GM10266 (cell line): ENCODE measurements around the gene MAPT.

Experiments
- DNase-seq: peaks from one replicate; pipeline ENCODE4 v3.0.0; 2012; ENCODE audit errors: extremely low spot score
- CTCF ChIP-seq: IDR thresholded peaks from 2 replicates; pipeline ENCODE4 v1.5.1; 2012; ENCODE audit warnings: mild to moderate bottlenecking, low read depth; ENCODE audit not compliant: control insufficient read depth, insufficient read depth; ENCODE audit errors: missing control alignments

Gene MAPT

GRCh38 chr17:46045639-46046038, 151.3 kb downstream of the MAPT start:
- no peak for TF ChIP-seq CTCF
- no peak for DNase-seq

- no peak for TF ChIP-seq CTCF
- DNase-seq, result no peak
These were observed 152.6 kb downstream of the MAPT start for GRCh38 chr17:46046957-46047356.

- no peak for DNase-seq
- TF ChIP-seq CTCF, result no peak
These were observed 153.0 kb downstream of the MAPT start for GRCh38 chr17:46047398-46047797.

GRCh38 chr17:46047856-46048255, 153.5 kb downstream of the MAPT start:
- no peak for TF ChIP-seq CTCF
- no peak for DNase-seq

- no peak for TF ChIP-seq CTCF
- no peak for DNase-seq
These were observed 155.3 kb downstream of the MAPT start for GRCh38 chr17:46049656-46050055.

- DNase-seq, result no peak
- no peak for TF ChIP-seq CTCF
These were observed 159.7 kb downstream of the MAPT start for GRCh38 chr17:46053911-46054534.

- DNase-seq, result no peak
- no peak for TF ChIP-seq CTCF
These were observed 162.5 kb downstream of the MAPT start for GRCh38 chr17:46056800-46057304.
